HL-60 (cell line): ENCODE measurements around the gene LY6G5B.

Source experiments
- POLR2AphosphoS5 ChIP-seq: IDR thresholded peaks from 2 replicates; pipeline ENCODE4 v1.6.1; 2012; ENCODE audit warnings: low read depth
- TF ChIP-seq, protein P1 (sequence below): IDR thresholded peaks from one replicate; pipeline ENCODE4 v1.5.1; 2011; ENCODE audit warnings: low read length, control low read depth, inconsistent platforms; ENCODE audit not compliant: insufficient read depth
- TF ChIP-seq, protein P2 (sequence below): IDR thresholded peaks from 2 replicates; pipeline ENCODE4 v1.6.1; 2012; ENCODE audit warnings: low read depth; ENCODE audit not compliant: insufficient replicate concordance

DNA sequence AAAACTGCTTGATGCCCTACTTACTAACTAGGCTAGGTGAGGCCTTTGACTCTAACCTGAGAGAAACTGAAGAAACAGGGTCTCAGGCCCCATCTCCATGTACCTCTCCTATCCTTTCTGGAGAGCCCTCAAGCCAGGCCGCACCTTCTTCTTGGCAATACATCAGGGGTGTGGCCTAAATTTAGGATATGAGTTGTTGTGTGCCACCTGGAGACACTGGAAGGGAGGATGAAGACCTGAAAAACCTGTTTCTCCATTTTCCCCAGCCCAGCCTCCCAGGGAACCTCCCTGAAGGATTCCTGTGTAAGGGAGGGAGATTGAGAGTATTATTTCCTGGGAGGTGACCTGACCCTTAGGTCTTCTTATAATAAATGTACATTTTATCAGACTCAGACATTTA, 48.5 kb downstream of the LY6G5B start:
- TF ChIP-seq, protein P1, sequence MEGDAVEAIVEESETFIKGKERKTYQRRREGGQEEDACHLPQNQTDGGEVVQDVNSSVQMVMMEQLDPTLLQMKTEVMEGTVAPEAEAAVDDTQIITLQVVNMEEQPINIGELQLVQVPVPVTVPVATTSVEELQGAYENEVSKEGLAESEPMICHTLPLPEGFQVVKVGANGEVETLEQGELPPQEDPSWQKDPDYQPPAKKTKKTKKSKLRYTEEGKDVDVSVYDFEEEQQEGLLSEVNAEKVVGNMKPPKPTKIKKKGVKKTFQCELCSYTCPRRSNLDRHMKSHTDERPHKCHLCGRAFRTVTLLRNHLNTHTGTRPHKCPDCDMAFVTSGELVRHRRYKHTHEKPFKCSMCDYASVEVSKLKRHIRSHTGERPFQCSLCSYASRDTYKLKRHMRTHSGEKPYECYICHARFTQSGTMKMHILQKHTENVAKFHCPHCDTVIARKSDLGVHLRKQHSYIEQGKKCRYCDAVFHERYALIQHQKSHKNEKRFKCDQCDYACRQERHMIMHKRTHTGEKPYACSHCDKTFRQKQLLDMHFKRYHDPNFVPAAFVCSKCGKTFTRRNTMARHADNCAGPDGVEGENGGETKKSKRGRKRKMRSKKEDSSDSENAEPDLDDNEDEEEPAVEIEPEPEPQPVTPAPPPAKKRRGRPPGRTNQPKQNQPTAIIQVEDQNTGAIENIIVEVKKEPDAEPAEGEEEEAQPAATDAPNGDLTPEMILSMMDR: no peak
- TF ChIP-seq POLR2AphosphoS5: no peak
- TF ChIP-seq, protein P2, sequence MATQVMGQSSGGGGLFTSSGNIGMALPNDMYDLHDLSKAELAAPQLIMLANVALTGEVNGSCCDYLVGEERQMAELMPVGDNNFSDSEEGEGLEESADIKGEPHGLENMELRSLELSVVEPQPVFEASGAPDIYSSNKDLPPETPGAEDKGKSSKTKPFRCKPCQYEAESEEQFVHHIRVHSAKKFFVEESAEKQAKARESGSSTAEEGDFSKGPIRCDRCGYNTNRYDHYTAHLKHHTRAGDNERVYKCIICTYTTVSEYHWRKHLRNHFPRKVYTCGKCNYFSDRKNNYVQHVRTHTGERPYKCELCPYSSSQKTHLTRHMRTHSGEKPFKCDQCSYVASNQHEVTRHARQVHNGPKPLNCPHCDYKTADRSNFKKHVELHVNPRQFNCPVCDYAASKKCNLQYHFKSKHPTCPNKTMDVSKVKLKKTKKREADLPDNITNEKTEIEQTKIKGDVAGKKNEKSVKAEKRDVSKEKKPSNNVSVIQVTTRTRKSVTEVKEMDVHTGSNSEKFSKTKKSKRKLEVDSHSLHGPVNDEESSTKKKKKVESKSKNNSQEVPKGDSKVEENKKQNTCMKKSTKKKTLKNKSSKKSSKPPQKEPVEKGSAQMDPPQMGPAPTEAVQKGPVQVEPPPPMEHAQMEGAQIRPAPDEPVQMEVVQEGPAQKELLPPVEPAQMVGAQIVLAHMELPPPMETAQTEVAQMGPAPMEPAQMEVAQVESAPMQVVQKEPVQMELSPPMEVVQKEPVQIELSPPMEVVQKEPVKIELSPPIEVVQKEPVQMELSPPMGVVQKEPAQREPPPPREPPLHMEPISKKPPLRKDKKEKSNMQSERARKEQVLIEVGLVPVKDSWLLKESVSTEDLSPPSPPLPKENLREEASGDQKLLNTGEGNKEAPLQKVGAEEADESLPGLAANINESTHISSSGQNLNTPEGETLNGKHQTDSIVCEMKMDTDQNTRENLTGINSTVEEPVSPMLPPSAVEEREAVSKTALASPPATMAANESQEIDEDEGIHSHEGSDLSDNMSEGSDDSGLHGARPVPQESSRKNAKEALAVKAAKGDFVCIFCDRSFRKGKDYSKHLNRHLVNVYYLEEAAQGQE: no peak
